DND-41 (cell line): ENCODE data around the gene SCYGR5.

Experiments used
- ATAC-seq: fragments of 200-7000 bp; cut with Tn5 transposase; 3 replicates; pipeline ENCODE4 v1.9.1; 2021; ENCODE audit warnings: low read depth; ENCODE audit not compliant: insufficient read depth
- DNase-seq: peaks from one replicate; pipeline ENCODE4 v3.0.0-alpha.2; 2020
- H2AFZ ChIP-seq: 2 replicates; pipeline ENCODE4 v1.6.0; 2012; ENCODE audit warnings: low read depth, low read length
- H3K27ac ChIP-seq: 2 replicates; pipeline ENCODE4 v1.5.1; 2012; ENCODE audit warnings: low read length, inconsistent platforms
- H3K27me3 ChIP-seq: fragments of 200-600 bp; sonication (generic); 2 replicates; pipeline ENCODE4 v1.6.0; 2012; ENCODE audit warnings: low read length, mild to moderate bottlenecking, inconsistent platforms; ENCODE audit not compliant: insufficient read depth, poor library complexity
- H3K36me3 ChIP-seq: 2 replicates; pipeline ENCODE4 v1.5.1; 2012; ENCODE audit warnings: low read length, inconsistent platforms; ENCODE audit not compliant: insufficient read depth
- H3K4me1 ChIP-seq: 2 replicates; pipeline ENCODE4 v1.5.1; 2012; ENCODE audit warnings: mild to moderate bottlenecking, low read length; ENCODE audit not compliant: insufficient read depth
- H3K4me2 ChIP-seq: 2 replicates; pipeline ENCODE4 v1.6.0; 2012; ENCODE audit warnings: mild to moderate bottlenecking, moderate library complexity, low read length, inconsistent platforms; ENCODE audit not compliant: insufficient read depth
- H3K4me3 ChIP-seq, 2 experiments: fragments of 200-600 bp in 1 of 2; shearing (Covaris generic) in 1 of 2; 2 replicates each; pipeline ENCODE4 v1.5.1; 2012 to 2016; ENCODE audit warnings: inconsistent platforms in 2 of 2, low read length in 2 of 2, mild to moderate bottlenecking in 2 of 2, low read depth in 1 of 2, moderate library complexity in 1 of 2
- H3K79me2 ChIP-seq: 2 replicates; pipeline ENCODE4 v1.6.0; 2012; ENCODE audit warnings: low read length, inconsistent platforms; ENCODE audit not compliant: insufficient read depth
- H3K9ac ChIP-seq: 2 replicates; pipeline ENCODE4 v1.6.0; 2012; ENCODE audit warnings: low read depth, mild to moderate bottlenecking, inconsistent platforms, low read length, moderate library complexity
- H3K9me3 ChIP-seq: 2 replicates; pipeline ENCODE4 v1.5.1; 2012; ENCODE audit warnings: low read length, moderate library complexity, mild to moderate bottlenecking, inconsistent platforms; ENCODE audit not compliant: insufficient read depth, severe bottlenecking
- H4K20me1 ChIP-seq: 2 replicates; pipeline ENCODE4 v1.6.0; 2012; ENCODE audit warnings: low read length; ENCODE audit not compliant: insufficient read depth
- CTCF ChIP-seq: IDR thresholded peaks from 2 replicates; pipeline ENCODE4 v1.5.1; 2012; ENCODE audit warnings: borderline replicate concordance, low read length, moderate library complexity, mild to moderate bottlenecking; ENCODE audit not compliant: poor library complexity, severe bottlenecking; ENCODE audit errors: extremely low read depth
- EZH2 ChIP-seq: IDR thresholded peaks from 3 replicates; pipeline ENCODE4 v1.6.1; 2012; ENCODE audit warnings: borderline replicate concordance, low read depth, mild to moderate bottlenecking, moderate library complexity, low read length, inconsistent platforms; ENCODE audit not compliant: severe bottlenecking

Gene SCYGR5

GRCh38 chr2:227710986-227711385 is 44.4 kb downstream of the SCYGR5 start:
- DNase-seq = no peak
- ATAC-seq = no peak
- Histone ChIP-seq H4K20me1 (no peaks in the 10 kb centered on the region), H3K4me3 (no peak overlapping the region), H3K79me2 (no peaks in the 10 kb centered on the region), H3K9ac (no peak overlapping the region), H3K4me1 (no peaks in the 10 kb centered on the region), H3K36me3 (no peaks in the 10 kb centered on the region), H3K27ac (no peak overlapping the region), H3K27me3 (no peaks in the 10 kb centered on the region), H2AFZ (no peak overlapping the region), H3K9me3 (no peaks in the 10 kb centered on the region), H3K4me2 (no peak overlapping the region)
- TF ChIP-seq CTCF = no peak
- TF ChIP-seq EZH2 = no peak

- Histone ChIP-seq H3K9me3 (no peaks in the 10 kb centered on the region), H3K27ac (no peak overlapping the region), H3K36me3 (no peaks in the 10 kb centered on the region), H3K27me3 (no peaks in the 10 kb centered on the region), H3K9ac (no peak overlapping the region), H4K20me1 (no peaks in the 10 kb centered on the region), H3K4me3 (no peak overlapping the region), H2AFZ (no peak overlapping the region), H3K4me1 (no peaks in the 10 kb centered on the region), H3K79me2 (no peaks in the 10 kb centered on the region), H3K4me2 (no peak overlapping the region)
- ATAC-seq = no peak
- DNase-seq = no peak
- TF ChIP-seq CTCF (no peak), EZH2 (no peak)
Measured at GRCh38 chr2:227713291-227713690, 46.7 kb downstream of the SCYGR5 start.

- H3K36me3 ChIP-seq = no peaks in the 10 kb centered on the region
- no peak overlapping the region for H3K27ac ChIP-seq
- ATAC-seq (no peak), DNase-seq (no peak)
- H3K27me3 ChIP-seq = no peaks in the 10 kb centered on the region
- H3K4me2 ChIP-seq = no peak overlapping the region
- no peak overlapping the region for H2AFZ ChIP-seq
- H3K4me1 ChIP-seq = no peaks in the 10 kb centered on the region
- TF ChIP-seq EZH2 = no peak
- TF ChIP-seq CTCF = no peak
- no peaks in the 10 kb centered on the region for H3K79me2 ChIP-seq
- H3K9me3 ChIP-seq = no peaks in the 10 kb centered on the region
- H3K9ac ChIP-seq = no peak overlapping the region
- H3K4me3 ChIP-seq = no peak overlapping the region
- H4K20me1 ChIP-seq = no peaks in the 10 kb centered on the region
Measured at GRCh38 chr2:227716501-227716900, 49.9 kb downstream of the SCYGR5 start.
